ENCODE data around the gene DAB2IP.

DAB2IP gene

GRCh38 chr9:121765021-121765950 lies 113.9 kb downstream of the DAB2IP start:
- Histone ChIP-seq H3K4me3 (no peak overlapping the region), H3K27ac (peak overlapping the region; percentile 48 to 86)
- DNase-seq (ENCODE audit: low spot score) = no peak
- TF ChIP-seq, protein P1, sequence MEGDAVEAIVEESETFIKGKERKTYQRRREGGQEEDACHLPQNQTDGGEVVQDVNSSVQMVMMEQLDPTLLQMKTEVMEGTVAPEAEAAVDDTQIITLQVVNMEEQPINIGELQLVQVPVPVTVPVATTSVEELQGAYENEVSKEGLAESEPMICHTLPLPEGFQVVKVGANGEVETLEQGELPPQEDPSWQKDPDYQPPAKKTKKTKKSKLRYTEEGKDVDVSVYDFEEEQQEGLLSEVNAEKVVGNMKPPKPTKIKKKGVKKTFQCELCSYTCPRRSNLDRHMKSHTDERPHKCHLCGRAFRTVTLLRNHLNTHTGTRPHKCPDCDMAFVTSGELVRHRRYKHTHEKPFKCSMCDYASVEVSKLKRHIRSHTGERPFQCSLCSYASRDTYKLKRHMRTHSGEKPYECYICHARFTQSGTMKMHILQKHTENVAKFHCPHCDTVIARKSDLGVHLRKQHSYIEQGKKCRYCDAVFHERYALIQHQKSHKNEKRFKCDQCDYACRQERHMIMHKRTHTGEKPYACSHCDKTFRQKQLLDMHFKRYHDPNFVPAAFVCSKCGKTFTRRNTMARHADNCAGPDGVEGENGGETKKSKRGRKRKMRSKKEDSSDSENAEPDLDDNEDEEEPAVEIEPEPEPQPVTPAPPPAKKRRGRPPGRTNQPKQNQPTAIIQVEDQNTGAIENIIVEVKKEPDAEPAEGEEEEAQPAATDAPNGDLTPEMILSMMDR (IDR thresholded peaks at IDR 0.05) = no peak

GRCh38 chr9:121766081-121766683 lies 114.7 kb downstream of the DAB2IP start:
- DNase-seq (ENCODE audit: low spot score) = no peak
- TF ChIP-seq, protein P1 (IDR thresholded peaks at IDR 0.05) = no peak
- H3K4me3 ChIP-seq = no peak overlapping the region
- H3K27ac ChIP-seq = peak overlapping the region in 1 of 2 donors; percentile 86

DNA sequence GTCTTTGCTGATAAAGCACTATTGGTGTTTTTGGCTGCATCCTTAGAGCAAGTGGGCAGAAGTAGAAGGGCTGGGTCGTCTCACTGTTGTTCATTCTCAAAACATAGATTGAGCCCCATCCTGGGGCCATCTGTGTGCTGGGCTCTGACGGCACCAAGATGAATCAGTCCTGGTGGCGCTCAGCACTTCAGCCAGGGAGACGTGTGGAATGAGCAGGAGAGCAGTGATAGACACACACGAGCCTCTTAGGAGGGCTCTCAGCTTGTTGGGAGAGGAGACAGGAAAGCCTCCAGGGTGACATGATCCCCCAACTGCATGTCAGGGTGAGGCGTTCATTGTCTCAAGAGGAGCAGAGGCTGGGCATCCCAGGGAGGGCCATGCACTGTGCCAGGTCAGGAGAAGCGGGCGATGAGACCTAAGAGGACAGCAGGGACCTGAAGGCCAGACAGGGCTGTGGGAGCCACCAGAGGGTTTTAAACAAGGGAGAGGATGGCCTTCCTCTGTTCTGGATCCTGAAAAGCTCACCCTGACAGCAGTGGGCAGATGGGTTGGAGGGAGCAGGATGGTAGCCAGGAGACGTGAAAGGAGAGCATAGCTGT lies 115.8 kb downstream of the DAB2IP start:
- H3K27ac ChIP-seq = no peak overlapping the region

GRCh38 chr9:121768416-121769015 lies 117.1 kb downstream of the DAB2IP start:
- TF ChIP-seq, protein P1 (IDR thresholded peaks at IDR 0.05) = no peak
- no peak for DNase-seq (ENCODE audit: low spot score)
- Histone ChIP-seq H3K4me3 (no peak overlapping the region), H3K27ac (peak overlapping the region in 1 of 2 donors; percentile 12)

More for the DNA sequence above, 115.8 kb downstream of the DAB2IP start:
- TF ChIP-seq, protein P1 (IDR thresholded peaks at IDR 0.05) = no peak
- no peak for DNase-seq (ENCODE audit: low spot score)
- no peak overlapping the region for H3K4me3 ChIP-seq

DNA sequence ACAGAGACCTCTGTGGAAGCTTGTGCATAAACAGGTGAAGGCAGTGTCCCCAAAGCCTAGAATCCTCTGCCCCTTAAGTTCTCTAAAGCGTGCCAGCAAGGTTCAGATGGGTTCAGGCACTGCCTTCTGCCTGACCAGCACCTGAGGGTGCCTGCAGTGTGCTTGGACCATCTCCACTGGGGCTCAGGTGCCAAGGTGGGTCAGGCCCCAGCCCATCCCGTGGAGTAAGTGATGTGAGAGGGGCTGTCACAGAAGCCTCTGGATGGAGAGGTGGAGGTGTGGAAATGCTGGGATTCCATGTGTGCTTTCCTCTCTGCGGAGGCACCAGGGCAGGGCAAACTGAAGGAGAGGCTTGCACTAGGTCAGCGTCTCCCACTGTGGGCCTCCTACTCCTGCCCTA lies 118.5 kb downstream of the DAB2IP start:
- DNase-seq (ENCODE audit: low spot score) = no peak
- no peak overlapping the region for H3K4me3 ChIP-seq
- TF ChIP-seq, protein P1 (IDR thresholded peaks at IDR 0.05) = no peak
- peak overlapping the region; percentile 56 to 86 for H3K27ac ChIP-seq

- TF ChIP-seq, protein P1 (IDR thresholded peaks at IDR 0.05) = no peak
- DNase-seq (ENCODE audit: low spot score) = no peak
- no peak overlapping the region for H3K4me3 ChIP-seq
- H3K27ac ChIP-seq = peak overlapping the region; percentile 56 to 86
Observed at GRCh38 chr9:121770415-121771273, 119.2 kb downstream of the DAB2IP start.

Data from coronary artery (tissue), 2 donors.